ENCODE data around the gene DCAF17.
"Not testable (repeated sequence)": the region's sequence is repeated elsewhere in the genome, so short reads cannot be mapped to it uniquely, and the experiment has no call there.

The DCAF17 gene

DNA sequence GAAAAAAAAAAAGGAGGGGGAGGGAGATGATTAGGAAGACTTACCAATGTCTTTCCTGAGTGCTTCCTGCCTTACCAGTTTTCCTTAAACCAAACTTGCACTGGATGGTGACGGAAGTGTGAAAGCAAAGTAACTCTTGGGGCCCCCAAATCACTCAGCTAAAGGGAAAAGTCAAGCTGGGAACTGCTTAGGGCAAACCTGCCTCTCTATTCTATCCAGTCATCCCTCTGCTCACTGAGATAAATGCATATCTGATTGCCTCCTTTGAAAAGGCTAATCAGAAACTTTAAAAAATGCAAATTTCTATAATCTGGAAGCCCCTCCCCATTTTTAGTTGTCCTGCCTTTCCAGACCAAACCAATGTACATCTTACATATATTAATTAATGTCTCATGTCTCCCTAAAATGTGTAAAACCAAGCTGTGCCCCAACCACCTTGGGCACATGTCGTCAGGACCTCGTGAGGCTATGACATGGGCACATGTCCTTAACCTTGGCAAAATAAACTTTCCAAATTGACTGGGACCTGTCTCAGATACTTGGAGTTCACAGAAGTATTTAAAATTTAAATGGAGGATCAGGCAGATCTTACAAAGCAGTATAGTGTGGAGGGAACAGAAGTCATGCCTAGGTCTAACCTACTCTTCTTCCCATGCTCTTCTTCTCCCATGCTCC lies 81.0 kb downstream of the DCAF17 start:
- DNase-seq = no peak

DNA sequence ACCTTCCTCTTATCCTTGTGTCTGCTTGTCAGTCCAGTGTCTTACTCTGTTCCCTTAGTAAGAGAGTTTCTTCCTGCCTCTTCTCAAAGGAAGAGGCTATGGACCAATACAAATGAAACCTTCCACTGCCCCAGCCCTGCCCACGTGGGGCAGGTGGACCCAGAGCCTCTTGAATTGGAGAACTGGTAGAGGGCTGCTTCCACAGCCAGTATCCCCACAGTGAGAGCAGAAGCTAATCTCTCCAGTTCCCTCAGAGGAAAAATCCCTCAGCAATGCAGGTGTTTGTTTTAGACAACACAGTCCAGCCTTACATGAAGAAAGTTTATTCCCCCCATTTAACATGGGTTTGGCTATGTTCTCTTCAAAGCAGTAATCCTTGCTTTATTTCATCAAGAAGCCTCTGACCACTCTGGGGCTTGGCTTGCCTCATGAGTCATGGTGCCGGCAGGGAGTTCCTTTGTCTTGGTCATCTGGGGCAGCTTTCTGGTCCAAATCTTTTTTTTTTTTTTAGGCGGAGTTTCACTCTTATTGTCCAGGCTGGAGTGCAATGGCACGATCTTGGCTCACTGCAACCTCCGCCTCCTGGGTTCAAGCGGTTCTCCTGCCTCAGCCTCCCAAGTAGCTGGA lies 81.8 kb downstream of the DCAF17 start:
- no peak for DNase-seq

DNA sequence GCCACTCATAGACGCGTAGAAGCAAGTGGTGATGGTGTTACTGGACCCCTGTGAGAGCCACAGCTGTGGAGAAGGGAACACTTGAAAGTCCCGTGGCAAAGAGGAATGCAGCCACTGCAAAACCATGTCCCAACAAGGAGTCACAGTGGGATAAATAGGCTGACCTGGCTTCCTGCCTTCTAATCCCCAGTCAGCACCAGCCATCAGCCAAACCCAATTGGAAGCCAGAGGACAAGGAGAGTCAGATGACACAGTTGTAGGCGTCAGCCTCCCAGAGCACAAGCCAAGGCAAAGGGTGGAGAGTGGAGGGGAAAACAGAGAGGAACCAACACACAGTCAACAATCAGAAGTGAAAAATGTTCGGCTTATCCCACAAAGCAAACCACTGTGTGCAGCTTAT lies 82.8 kb downstream of the DCAF17 start:
- DNase-seq = no peak

DNA sequence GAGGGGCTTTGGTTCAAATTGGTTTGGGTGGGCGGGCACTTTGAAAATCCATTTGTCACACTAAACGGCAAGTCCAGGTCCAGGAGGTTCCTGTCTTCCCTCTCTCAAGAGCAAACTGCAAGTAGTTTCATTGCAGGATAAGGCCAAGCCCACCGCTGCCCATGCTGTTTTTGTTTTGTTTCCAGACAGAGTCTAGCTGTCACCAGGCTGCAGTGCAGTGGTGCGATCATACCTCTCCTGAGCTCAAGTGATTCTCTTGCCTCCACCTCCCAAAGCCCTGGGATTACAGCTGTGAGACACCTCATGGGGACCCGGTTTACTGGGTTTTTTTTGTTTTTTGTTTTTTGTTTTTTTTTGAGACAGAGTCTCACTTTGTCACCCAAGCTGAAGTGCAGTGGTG lies 86.4 kb downstream of the DCAF17 start:
- no peak for DNase-seq

DNA sequence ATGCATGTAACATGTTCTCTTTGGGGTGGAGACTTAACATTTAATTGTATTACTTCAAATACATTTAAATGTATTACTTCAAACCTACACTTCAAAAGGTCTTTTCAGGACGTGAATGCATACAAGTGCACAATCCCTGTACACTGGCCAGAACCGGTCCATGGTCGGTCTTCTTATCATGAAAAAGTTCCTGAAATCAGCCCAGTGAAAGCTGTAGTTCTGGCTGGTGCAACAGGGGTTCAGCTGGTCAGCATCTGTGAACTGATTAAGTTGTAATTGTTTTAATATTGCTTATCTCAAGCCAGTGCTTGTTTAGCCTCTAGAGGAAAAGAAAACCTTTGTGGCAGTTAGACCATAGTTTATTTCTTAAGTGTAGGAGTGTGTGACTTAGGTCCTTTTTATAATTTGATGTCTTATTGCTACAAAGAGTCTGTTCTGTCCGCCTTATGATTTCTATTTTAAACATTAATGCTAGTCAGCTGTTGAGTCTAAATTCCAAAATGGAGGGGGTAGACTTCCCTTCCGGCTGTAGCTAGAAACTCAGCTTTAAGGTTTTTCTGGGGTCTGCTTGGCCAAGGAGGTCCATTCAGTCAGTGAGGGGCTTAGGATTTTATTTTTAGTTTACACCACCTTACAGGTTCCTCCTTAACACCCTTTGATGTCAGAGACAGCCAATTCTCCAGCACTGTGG lies 87.5 kb downstream of the DCAF17 start:
- no peak for DNase-seq

DNA sequence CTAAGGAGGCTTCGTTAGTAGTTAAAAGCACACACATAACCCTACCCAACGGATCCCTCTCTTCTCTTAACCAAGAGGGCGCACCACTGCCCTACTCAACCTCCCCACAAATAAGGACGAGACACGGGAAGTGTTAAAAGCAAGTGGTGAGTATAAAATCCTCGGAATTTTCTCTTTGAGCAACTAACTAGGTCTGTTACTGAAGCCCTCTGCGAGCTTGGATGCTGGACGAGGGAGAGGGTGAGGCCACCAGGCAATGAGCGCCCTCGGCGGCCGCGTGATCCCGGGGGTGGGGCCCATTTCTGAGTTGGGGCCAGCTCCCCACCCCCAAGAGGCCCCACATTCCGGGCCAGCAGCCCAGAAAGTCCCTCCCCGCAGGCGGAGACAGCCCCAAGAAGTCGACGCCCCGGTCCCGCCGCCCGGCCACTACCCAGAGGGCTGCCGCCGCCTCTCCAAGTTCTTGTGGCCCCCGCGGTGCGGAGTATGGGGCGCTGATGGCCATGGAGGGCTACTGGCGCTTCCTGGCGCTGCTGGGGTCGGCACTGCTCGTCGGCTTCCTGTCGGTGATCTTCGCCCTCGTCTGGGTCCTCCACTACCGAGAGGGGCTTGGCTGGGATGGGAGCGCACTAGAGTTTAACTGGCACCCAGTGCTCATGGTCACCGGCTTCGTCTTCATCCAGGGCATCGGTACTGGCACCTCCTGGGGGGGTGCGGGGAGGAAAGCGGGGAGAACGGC lies 88.2 kb downstream of the DCAF17 start, which contains the start of gene CYBRD1:
Gene CYBRD1, plus strand, starts transcription at position 423 of the 736 bp plus-strand sequence. Its CDS starts 72 bp downstream, at position 495.
- peak; percentile 90 for DNase-seq

DNA sequence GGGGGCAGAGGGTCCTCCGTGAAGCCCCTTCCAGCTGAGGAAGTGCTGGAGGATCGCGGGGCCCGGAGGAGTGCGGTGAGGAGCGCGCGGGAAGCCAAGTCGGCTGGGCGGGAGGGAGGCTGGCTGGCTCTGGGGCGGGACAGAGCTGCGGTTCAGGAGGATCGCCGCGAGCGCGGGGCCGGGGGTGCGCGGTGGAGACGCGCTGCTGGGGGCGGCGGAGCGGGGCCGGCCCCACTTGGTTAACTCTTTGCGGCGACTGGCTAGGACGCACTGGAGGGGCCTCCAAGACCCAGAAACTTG lies 88.7 kb downstream of the DCAF17 start:
- DNase-seq = peak; percentile 36

DNA sequence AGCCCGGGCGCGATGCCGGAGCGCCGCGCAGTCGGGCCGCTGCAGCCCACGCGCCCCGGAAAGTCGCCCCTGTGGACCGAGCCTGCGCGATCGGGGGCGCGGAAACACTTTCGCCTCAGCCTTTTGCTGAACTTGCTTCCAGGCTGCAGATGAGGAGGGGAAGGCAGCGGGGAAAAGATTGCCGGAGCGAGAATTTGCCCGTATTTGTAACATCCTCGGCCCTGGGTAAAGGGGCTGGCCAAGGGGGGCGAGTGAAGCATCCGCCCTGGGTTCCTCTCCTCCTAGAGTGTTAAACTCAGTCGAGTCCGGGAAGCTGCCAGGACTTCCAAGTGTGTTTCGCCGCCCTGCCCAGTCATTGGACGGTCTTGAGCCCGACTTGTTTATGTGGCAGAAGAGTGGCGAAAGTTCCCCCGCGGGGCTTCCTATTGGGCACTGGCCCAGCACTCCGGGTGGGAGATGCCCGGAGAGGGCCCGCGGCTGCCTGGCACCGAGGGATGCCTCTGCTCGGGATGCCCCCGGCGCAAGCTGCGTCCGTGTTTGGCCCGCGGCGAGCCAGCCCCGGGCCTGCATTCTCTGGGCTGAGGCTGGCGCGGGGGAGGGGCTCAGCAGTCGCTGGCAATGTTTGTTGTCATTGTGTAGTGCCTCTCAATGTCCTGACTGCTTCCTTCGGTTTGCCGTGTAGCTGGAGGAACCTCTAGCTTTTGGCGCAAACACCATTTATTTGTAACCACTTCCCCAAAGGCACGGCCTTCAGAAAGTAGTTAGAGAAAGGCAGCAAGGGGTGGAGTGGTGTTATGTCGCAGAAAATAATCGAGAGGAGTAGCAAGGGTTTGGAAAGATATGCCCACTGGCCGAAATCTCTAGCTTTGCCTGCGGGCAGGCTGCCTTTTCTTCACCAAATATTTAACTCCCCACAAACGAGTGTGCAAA lies 89.3 kb downstream of the DCAF17 start:
- DNase-seq = peak; percentile 62

DNA sequence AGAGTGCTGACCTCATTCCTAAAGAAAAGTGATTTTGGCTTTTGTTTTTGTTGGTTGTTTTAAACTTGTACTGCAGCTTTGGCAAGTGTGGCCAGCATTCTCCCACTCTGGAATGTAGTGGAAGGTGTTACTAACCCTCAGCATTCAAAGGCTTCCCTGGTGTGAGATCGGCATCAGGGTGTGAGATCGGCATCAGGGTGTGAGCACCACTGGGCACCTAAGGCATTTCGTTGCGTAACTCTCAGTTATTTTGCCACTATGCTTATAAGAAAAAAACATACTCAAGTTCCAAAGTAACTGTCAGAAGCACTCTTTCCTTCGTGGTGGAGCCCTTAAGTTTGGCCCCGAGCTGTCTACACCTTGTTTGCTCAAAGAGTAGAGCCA lies 90.0 kb downstream of the DCAF17 start:
- DNase-seq = no peak

DNA sequence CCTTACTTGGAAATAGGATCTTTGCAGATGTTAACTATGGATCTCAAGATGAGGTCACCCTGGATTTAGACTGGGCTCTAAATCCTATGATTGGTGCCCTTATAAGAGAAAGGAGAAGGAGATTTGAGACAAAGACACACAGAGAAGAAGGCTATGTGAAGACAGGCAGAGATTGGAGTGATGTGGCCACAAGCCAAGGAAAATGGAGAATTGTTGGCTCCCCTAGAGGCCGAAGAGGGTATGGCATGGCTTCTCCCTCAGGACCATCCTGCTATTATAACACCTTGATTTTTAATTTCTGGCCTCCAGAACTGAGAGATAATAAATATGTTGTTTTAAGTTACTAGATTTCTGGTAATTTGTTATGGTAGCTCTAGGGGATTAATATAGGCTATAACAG lies 95.9 kb downstream of the DCAF17 start:
- DNase-seq = no peak

DNA sequence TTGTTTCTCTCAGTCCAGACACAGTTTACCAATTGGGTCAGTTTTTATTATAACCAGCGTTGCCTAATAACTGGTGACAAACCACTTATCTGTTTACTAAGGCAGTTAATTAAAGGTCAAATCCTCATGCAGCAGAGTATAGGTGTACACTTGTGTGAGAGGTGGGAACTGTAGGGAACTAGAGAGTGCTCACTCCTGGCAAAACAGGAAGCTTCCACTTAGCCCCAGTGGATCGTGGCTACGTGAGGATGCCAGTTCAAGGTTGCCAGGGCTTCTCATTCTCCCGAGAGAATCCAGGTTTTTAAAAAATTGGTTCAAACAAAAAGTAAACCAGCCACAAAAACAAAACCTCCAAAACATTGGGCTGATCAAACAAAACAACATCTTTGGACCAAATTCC lies 96.4 kb downstream of the DCAF17 start:
- no peak for DNase-seq

DNA sequence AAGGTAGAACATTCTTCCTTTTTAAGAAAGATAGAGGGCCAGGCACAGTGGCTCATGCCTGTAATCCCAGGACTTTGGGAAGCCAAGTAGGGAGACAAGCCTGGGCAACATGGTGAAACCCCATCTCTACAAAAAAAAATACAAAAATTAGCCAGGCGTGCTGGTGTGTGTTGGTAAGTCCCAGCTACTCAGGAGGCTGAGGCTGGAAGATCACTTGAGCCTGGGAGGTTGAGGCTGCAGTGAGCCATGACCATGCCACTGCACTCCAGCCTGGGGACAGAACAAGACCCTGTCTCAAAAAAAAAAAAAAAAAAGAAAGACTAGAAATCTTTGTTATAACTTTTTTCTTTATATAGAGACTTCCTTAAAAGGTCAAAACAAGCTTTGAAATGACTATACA lies 96.8 kb downstream of the DCAF17 start:
- not testable (repeated sequence) for DNase-seq

DNA sequence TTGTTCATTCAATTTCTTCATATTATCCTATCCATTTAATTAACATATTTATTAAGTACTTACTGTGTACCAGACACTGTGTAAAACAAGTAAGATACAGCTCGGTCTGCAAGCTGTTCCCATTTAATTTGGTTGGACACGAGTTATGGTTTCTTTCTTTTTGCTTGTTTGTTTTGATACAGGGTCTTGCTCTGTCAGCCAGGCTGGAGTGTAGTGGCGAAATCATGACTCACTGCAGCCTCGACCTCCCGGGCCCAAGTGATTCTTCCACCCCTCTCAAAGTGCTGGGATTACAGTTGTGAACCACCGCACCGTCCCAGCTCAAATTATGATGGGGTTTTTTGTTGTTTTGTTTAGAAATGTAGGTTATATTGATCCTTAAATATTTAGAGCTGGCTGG lies 97.3 kb downstream of the DCAF17 start:
- peak; percentile 49 for DNase-seq

DNA sequence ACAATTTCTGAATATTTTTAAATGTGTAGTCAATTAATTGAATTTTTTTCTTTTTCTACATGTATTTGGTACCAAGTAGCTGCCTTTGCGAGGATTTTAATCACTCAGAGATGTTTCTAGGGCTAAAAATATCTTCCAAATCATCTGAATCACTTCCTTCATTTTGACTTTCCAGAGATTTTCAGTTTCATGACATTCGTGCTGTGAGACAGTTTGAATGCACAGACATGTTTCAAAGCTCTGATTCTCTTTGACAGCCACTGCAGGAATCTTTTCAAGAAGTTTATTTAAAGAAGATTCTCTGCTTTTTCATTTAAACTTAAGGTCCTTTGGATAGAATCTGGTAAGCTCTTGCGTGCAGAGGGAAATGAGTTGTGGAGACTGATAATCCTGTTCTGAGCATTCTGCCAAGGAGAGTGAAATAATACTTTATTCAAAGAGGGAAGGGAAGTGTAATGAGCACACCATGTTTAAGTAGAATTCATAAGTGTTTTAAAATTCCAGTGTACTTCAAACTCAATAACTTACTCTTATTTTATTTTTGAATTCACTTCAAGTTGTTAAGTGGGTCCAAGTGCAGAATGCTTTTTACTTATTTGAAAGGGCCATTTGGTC lies 97.9 kb downstream of the DCAF17 start:
- no peak for DNase-seq

DNA sequence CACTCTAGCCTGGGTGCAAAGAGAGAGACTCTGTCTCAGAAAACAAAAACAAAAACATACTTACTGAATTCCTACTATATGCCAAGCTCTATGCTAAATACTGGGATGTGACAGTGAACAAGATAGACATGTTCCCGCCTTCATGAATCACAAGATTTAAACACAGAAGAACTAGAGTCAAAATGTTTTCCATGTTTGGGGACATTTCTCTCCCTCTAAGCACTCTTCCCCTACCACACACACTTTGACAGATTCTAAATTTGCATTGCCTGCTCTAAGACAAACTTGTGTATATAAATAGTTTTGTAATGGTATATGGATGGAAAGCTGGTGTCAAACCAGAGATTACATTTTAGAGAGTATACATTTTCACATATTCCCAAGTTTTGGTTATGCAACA lies 99.3 kb downstream of the DCAF17 start:
- DNase-seq = no peak

Data from fibroblast of skin of abdomen (primary cell).